IMR-90 (cell line): Measurements from ENCODE around the gene PATE1. TPM values are rescaled to one million over a fixed set of nuclear protein-coding genes. Genes with fewer than 3 reads are reported as not detected.

Source experiments
- ATAC-seq: fragments of 200-7000 bp; cut with Tn5 transposase; 2 replicates; pipeline ENCODE4 v1.9.1; 2020; ENCODE audit warnings: low read depth, mild to moderate bottlenecking, moderate library complexity
- BruUV-seq: library from RNA; stranded (reverse); fragments of 400-500 nt; replicated peaks from 2 replicates; lab custom pipeline; 2021; lab: Mats Ljungman, UMichigan
- CTCF ChIA-PET: fragments of 300-600 bp; formaldehyde crosslinking; extraction: SDS; loops from one replicate; lab custom pipeline; 2021; ENCODE audit warnings: antibody characterized with exemption; lab: Yijun Ruan, JAX
- POLR2A ChIA-PET: fragments of 300-600 bp; sonication (Branson Sonifier 250); formaldehyde crosslinking; loops from one replicate; lab custom pipeline; 2022; ENCODE audit warnings: antibody characterized with exemption; ENCODE audit not compliant: unreplicated experiment; lab: Charles Lee
- DNase-seq: peaks from one replicate; pipeline ENCODE4 v3.0.0; 2013
- H2AFZ ChIP-seq: replicated peaks from 2 replicates; pipeline ENCODE3; 2013; ENCODE audit warnings: low read length, mild to moderate bottlenecking; ENCODE audit not compliant: poor library complexity
- H2AK5ac ChIP-seq: 2 replicates; pipeline ENCODE4 v1.6.1; 2013; ENCODE audit warnings: low read depth, low read length, inconsistent platforms
- H2AK9ac ChIP-seq: replicated peaks from 2 replicates; pipeline ENCODE3; 2013; ENCODE audit warnings: mild to moderate bottlenecking, low read depth, low read length, moderate library complexity; ENCODE audit not compliant: poor library complexity
- H2BK120ac ChIP-seq: 2 replicates; pipeline ENCODE4 v1.6.1; 2013; ENCODE audit warnings: low read depth, low read length, inconsistent platforms
- H2BK15ac ChIP-seq: 3 replicates; pipeline ENCODE4 v1.6.1; 2013; ENCODE audit warnings: low read depth, low read length, inconsistent platforms
- H2BK20ac ChIP-seq: 2 replicates; pipeline ENCODE4 v1.6.1; 2013; ENCODE audit warnings: low read depth, mild to moderate bottlenecking, inconsistent platforms, low read length, moderate library complexity
- H2BK5ac ChIP-seq: 2 replicates; pipeline ENCODE4 v1.6.1; 2013; ENCODE audit warnings: mild to moderate bottlenecking, low read depth, low read length, inconsistent platforms; ENCODE audit not compliant: poor library complexity, severe bottlenecking
- H3K14ac ChIP-seq: replicated peaks from 2 replicates; pipeline ENCODE4 v1.6.1; 2013; ENCODE audit warnings: low read depth, low read length, inconsistent platforms
- H3K18ac ChIP-seq: 2 replicates; pipeline ENCODE4 v1.6.1; 2013; ENCODE audit warnings: low read depth, low read length, control low read depth
- H3K23ac ChIP-seq: 2 replicates; pipeline ENCODE4 v1.6.1; 2013; ENCODE audit warnings: low read depth, low read length, inconsistent platforms
- H3K27ac ChIP-seq: 2 replicates; pipeline ENCODE4 v1.5.1; 2013; ENCODE audit warnings: mild to moderate bottlenecking, control low read depth, low read length; ENCODE audit not compliant: insufficient read depth
- H3K27me3 ChIP-seq: 2 replicates; pipeline ENCODE4 v1.6.1; 2013; ENCODE audit warnings: low read length; ENCODE audit not compliant: control insufficient read depth, insufficient read depth
- H3K36me3 ChIP-seq: 2 replicates; pipeline ENCODE4 v1.6.1; 2013; ENCODE audit warnings: low read length, mixed read lengths; ENCODE audit not compliant: control insufficient read depth, insufficient read depth
- H3K4ac ChIP-seq: 2 replicates; pipeline ENCODE4 v1.6.1; 2013; ENCODE audit warnings: low read depth, low read length, inconsistent platforms
- H3K4me1 ChIP-seq: 2 replicates; pipeline ENCODE4 v1.6.1; 2013; ENCODE audit warnings: low read length, mixed read lengths; ENCODE audit not compliant: control insufficient read depth, insufficient read depth
- H3K4me2 ChIP-seq: 2 replicates; pipeline ENCODE4 v1.6.1; 2013; ENCODE audit warnings: low read depth, mild to moderate bottlenecking, control low read depth, low read length, moderate library complexity
- H3K4me3 ChIP-seq: 2 replicates; pipeline ENCODE4 v1.5.1; 2013; ENCODE audit warnings: low read depth, mild to moderate bottlenecking, control low read depth, low read length, moderate library complexity; ENCODE audit not compliant: insufficient read depth
- H3K56ac ChIP-seq: 2 replicates; pipeline ENCODE4 v1.6.1; 2013; ENCODE audit warnings: low read length, inconsistent platforms; ENCODE audit not compliant: insufficient read depth; ENCODE audit errors: extremely low read depth
- H3K79me1 ChIP-seq, 2 experiments: 2 replicates each; pipeline ENCODE4 v1.6.1; 2013; ENCODE audit warnings: low read length in 2 of 2, inconsistent platforms in 1 of 2, low read depth in 1 of 2
- H3K9ac ChIP-seq: 2 replicates; pipeline ENCODE4 v1.6.1; 2013; ENCODE audit warnings: low read depth, low read length, control low read depth
- H3K9me1 ChIP-seq: 2 replicates; pipeline ENCODE4 v1.6.1; 2013; ENCODE audit warnings: low read length, inconsistent platforms; ENCODE audit not compliant: insufficient read depth
- H3K9me3 ChIP-seq: 2 replicates; pipeline ENCODE4 v1.6.1; 2013; ENCODE audit warnings: low read length; ENCODE audit not compliant: control insufficient read depth, insufficient read depth
- H4K20me1 ChIP-seq: 2 replicates; pipeline ENCODE4 v1.6.1; 2013; ENCODE audit warnings: low read length, inconsistent platforms; ENCODE audit not compliant: insufficient read depth
- H4K5ac ChIP-seq: 2 replicates; pipeline ENCODE4 v1.6.1; 2013; ENCODE audit warnings: mild to moderate bottlenecking, low read depth, low read length, control low read depth
- H4K8ac ChIP-seq, 2 experiments: 2 replicates each; pipeline ENCODE4 v1.6.1; 2013; ENCODE audit warnings: low read depth in 2 of 2, low read length in 2 of 2, control low read depth in 1 of 2, inconsistent platforms in 1 of 2
- H4K91ac ChIP-seq: 2 replicates; pipeline ENCODE4 v1.6.1; 2013; ENCODE audit warnings: low read depth, low read length, inconsistent platforms; ENCODE audit not compliant: insufficient read depth
- CEBPB ChIP-seq: IDR thresholded peaks from 2 replicates; pipeline ENCODE4 v1.6.1; 2012; ENCODE audit warnings: low read depth, low read length, improper control_type of control experiment
- CHD1 ChIP-seq: IDR thresholded peaks from 2 replicates; pipeline ENCODE4 v1.6.1; 2012; ENCODE audit warnings: low read depth, low read length, improper control_type of control experiment
- CTCF ChIP-seq: conservative IDR thresholded peaks from 2 replicates; pipeline ENCODE4 v1.5.1; 2012; ENCODE audit warnings: mild to moderate bottlenecking, low read depth, low read length, improper control_type of control experiment
- ELK1 ChIP-seq: fragments of 150-350 bp; IDR thresholded peaks from 2 replicates; pipeline ENCODE4 v1.6.1; 2016; ENCODE audit warnings: low read depth, mild to moderate bottlenecking, low read length, moderate library complexity, borderline replicate concordance
- FOS ChIP-seq: fragments of 150-350 bp; IDR thresholded peaks from 2 replicates; pipeline ENCODE4 v1.6.1; 2016; ENCODE audit warnings: low read depth, low read length
- MAFK ChIP-seq: IDR thresholded peaks from 2 replicates; pipeline ENCODE4 v1.6.1; 2012; ENCODE audit warnings: low read depth, low read length, improper control_type of control experiment
- MAZ ChIP-seq: IDR thresholded peaks from 2 replicates; pipeline ENCODE4 v1.6.1; 2012; ENCODE audit warnings: low read depth, mild to moderate bottlenecking, low read length, improper control_type of control experiment, moderate library complexity, borderline replicate concordance
- MXI1 ChIP-seq: IDR thresholded peaks from 2 replicates; pipeline ENCODE4 v1.6.1; 2012; ENCODE audit warnings: low read depth, mild to moderate bottlenecking, low read length, moderate library complexity, borderline replicate concordance
- POLR2A ChIP-seq: IDR thresholded peaks from 2 replicates; pipeline ENCODE4 v1.6.1; 2012; ENCODE audit warnings: mild to moderate bottlenecking, low read depth, low read length
- RAD21 ChIP-seq: IDR thresholded peaks from 2 replicates; pipeline ENCODE4 v1.6.1; 2012; ENCODE audit warnings: low read length, improper control_type of control experiment
- RCOR1 ChIP-seq: IDR thresholded peaks from 2 replicates; pipeline ENCODE4 v1.6.1; 2012; ENCODE audit warnings: mild to moderate bottlenecking, low read length, improper control_type of control experiment; ENCODE audit not compliant: insufficient replicate concordance
- RFX5 ChIP-seq: IDR thresholded peaks from 2 replicates; pipeline ENCODE4 v1.8.0; 2012; ENCODE audit warnings: low read depth, mild to moderate bottlenecking, low read length, moderate library complexity
- SMC3 ChIP-seq: fragments of 150-350 bp; IDR thresholded peaks from 2 replicates; pipeline ENCODE4 v1.6.1; 2016; ENCODE audit warnings: low read depth, mild to moderate bottlenecking, antibody characterized with exemption, low read length, moderate library complexity
- USF2 ChIP-seq: fragments of 150-350 bp; IDR thresholded peaks from 2 replicates; pipeline ENCODE4 v1.6.1; 2017; ENCODE audit warnings: mild to moderate bottlenecking, antibody characterized with exemption, low read length, low read depth
- dilution Hi-C: fragments of 300-500 bp; cut with HindIII; formaldehyde crosslinking; loops from one replicate; pipeline ENCODE4 v1.14.3; 2018; ENCODE audit warnings: low sequenced_read_pairs; ENCODE audit not compliant: unreplicated experiment
- in situ Hi-C: fragments of 300-500 bp; cut with MboI; formaldehyde crosslinking; loops from 3 replicates; pipeline ENCODE4 v1.14.3; 2019; ENCODE audit warnings: low sequenced_read_pairs, inconsistent platforms, mixed read lengths
- intact Hi-C: fragments of 100-400 bp; cut with micrococcal nuclease; formaldehyde crosslinking; loops from 2 replicates; pipeline ENCODE4 v1.10.0; 2022
- polyA plus RNA-seq, 3 experiments: library from polyadenylated mRNA; depleted of rRNA; stranded (reverse); fragments of >200 nt; gene quantifications; 2 replicates each; pipeline ENCODE4 v1.2.3, GENCODE V29; 2012; ENCODE audit warnings: low replicate concordance in 1 of 3
- total RNA-seq: library from RNA; depleted of rRNA; stranded (reverse); fragments of >200 nt; gene quantifications from 2 replicates; pipeline ENCODE4 v1.2.3, GENCODE V29; 2012

PATE1 gene
- total and polyA plus RNA-seq, 2 of the 4 experiments (the other 2 are of a cell fraction) = not detected

GRCh38 chr11:125778728-125779127 lies 32.6 kb downstream of the PATE1 start, which contains the start of gene PATE2:
PATE2 (minus strand) TSS chr11:125778828; CDS start chr11:125778773, 55 bp downstream.
- H3K14ac ChIP-seq = no peak within 1 kb of the TSS
- no peak within 1 kb of the TSS for H2AK9ac ChIP-seq
- no peak within 1 kb of the TSS for H3K4ac ChIP-seq
- no peak within 1 kb of the TSS for H2BK15ac ChIP-seq
- H3K9me3 ChIP-seq = no peaks in the 10 kb centered on the region
- no peaks in the 10 kb centered on the region for H3K4me1 ChIP-seq
- no peak within 1 kb of the TSS for H2AK5ac ChIP-seq
- no peak within 1 kb of the TSS for H3K56ac ChIP-seq
- H4K20me1 ChIP-seq = no peaks in the 10 kb centered on the region
- H3K23ac ChIP-seq = no peak within 1 kb of the TSS
- no peak within 1 kb of the TSS for H2AFZ ChIP-seq
- H3K79me1 ChIP-seq = no peaks in the 10 kb centered on the region
- H2BK120ac ChIP-seq = no peak within 1 kb of the TSS
- no peaks in the 10 kb centered on the region for H3K9me1 ChIP-seq
- no peak within 1 kb of the TSS for H3K4me2 ChIP-seq
- ATAC-seq (no peak), DNase-seq (no peak)
- no TSS peak for BruUV-seq
- ChIA-PET CTCF (no interaction called here), POLR2A (no interaction called here)
- no peak within 1 kb of the TSS for H2BK20ac ChIP-seq
- intact Hi-C loops (no loop called here), dilution Hi-C loops (no loop called here), in situ Hi-C loops (no loop called here)
- TF ChIP-seq MXI1 (no peak), USF2 (no peak), CHD1 (no peak), RCOR1 (no peak), POLR2A (no peak), CEBPB (no peak), ELK1 (no peak), CTCF (no peak), MAZ (no peak), SMC3 (no peak), FOS (no peak), RAD21 (no peak), MAFK (no peak), RFX5 (no peak)
- H3K27ac ChIP-seq = no peak within 1 kb of the TSS
- H3K18ac ChIP-seq = no peak within 1 kb of the TSS
- H3K27me3 ChIP-seq = no peaks in the 10 kb centered on the region
- no peaks in the 10 kb centered on the region for H3K36me3 ChIP-seq
- no peak within 1 kb of the TSS for H2BK5ac ChIP-seq
- H4K8ac ChIP-seq = no peak within 1 kb of the TSS
- H4K91ac ChIP-seq = no peak within 1 kb of the TSS
- no peak within 1 kb of the TSS for H3K9ac ChIP-seq
- H4K5ac ChIP-seq = no peak within 1 kb of the TSS
- H3K4me3 ChIP-seq = no peak within 1 kb of the TSS
